Measurements from ENCODE around the gene NCK2. TPM values are rescaled to one million over a fixed set of nuclear protein-coding genes. Genes with fewer than 3 reads are reported as not detected.

The NCK2 gene
- total and polyA plus RNA-seq, 9 of the 15 experiments (the other 6 are each of a cell fraction or from before 2014, with no cell fraction given) = 0.90 to 27.9 (median 15.9) TPM

DNA sequence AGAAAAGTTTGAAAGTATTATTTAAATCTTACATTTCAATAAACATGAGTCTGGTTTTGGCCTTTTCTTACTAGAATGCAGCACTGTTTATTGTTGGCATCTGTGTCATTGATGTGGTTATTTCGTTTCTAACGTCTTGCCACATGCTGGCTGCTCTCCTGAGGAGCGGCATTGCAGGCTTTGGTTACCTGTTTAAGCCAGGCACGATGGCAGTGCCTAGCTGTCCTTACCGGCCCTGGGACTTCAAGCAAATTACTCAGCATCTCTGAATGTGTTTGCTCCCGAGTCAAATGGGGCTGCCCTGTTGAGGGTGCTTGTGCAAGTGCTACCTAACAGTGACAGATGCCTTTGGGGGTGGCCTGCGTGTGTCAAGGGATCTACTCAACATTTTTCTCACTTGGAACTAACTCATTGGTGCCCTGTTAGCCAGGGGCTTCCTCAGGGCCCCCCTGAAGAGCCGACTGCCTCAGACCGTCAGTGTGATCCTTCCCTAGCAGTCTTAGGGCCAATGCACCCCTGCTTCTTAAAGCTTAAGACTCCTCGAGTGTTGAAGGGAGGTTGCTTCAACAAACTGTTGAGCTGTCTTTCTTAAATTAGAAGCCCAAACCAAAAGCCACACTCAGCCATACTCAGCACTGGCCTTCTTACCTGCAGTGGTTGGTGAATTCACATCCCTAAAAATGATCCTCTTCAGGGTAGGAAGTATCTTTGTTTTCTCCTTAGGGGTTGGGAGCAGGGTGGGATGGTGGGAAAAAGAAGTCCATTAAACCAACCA, 151.5 kb downstream of the NCK2 start:
- POLR2A ChIA-PET = interaction anchor here (0.7 kb wide), 1 partner anchor 20 kb away, joined by 3 read pairs; no protein-coding TSS in a partner anchor
- no peak for FAIRE-seq
- TF ChIP-seq CCNT2 (IDR thresholded peaks at IDR 0.05; ENCODE audit: borderline replicate concordance, extremely low read depth, insufficient read length, low read depth, low read length) (no peak), ZNF407 (IDR thresholded peaks at IDR 0.05; ENCODE audit: low read depth) (no peak), HDGF (IDR thresholded peaks at IDR 0.05) (no peak), SMARCB1 (IDR thresholded peaks at IDR 0.05; ENCODE audit: insufficient read length, low read depth) (no peak), TEAD4 (IDR thresholded peaks at IDR 0.05; ENCODE audit: low read length) (no peak), TEAD4 (CRISPR knock-in tag; IDR thresholded peaks at IDR 0.05; ENCODE audit: borderline replicate concordance) (no peak), ZBED1 (IDR thresholded peaks at IDR 0.05) (no peak), CBX3 (IDR thresholded peaks at IDR 0.05; ENCODE audit: borderline replicate concordance in 1 of 2, low read length in 2 of 2) (no peak), MIER1 (IDR thresholded peaks at IDR 0.05; ENCODE audit: low read depth) (no peak), BCOR (IDR thresholded peaks at IDR 0.05) (no peak), NELFE (IDR thresholded peaks at IDR 0.05; ENCODE audit: insufficient read depth, insufficient read length) (no peak)
- TF ChIP-seq, protein P1, sequence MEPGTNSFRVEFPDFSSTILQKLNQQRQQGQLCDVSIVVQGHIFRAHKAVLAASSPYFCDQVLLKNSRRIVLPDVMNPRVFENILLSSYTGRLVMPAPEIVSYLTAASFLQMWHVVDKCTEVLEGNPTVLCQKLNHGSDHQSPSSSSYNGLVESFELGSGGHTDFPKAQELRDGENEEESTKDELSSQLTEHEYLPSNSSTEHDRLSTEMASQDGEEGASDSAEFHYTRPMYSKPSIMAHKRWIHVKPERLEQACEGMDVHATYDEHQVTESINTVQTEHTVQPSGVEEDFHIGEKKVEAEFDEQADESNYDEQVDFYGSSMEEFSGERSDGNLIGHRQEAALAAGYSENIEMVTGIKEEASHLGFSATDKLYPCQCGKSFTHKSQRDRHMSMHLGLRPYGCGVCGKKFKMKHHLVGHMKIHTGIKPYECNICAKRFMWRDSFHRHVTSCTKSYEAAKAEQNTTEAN (CRISPR knock-in tag; IDR thresholded peaks at IDR 0.05) = no peak

More for the DNA sequence above, 151.5 kb downstream of the NCK2 start:
- Histone ChIP-seq H3K9me3 (replicated peaks; ENCODE audit: control insufficient read depth, insufficient read depth, low read depth, low read length) (no peaks in the 10 kb centered on the region), H3K9me1 (ENCODE audit: control insufficient read depth, insufficient read depth, low read length) (peaks cover 2% of the 10 kb centered on the region), H3K4me3 (no peak overlapping the region), H3K27me3 (ENCODE audit: control insufficient read depth in 2 of 2, insufficient read depth in 2 of 2, low read length in 2 of 2) (no peaks in the 10 kb centered on the region; a peak in 1 of 5 replicates), H3K36me3 (ENCODE audit: control insufficient read depth, insufficient read depth, low read length) (peaks cover 9% of the 10 kb centered on the region; the same call in 1 of the 3 replicates), H4K20me1 (replicated peaks; ENCODE audit: control insufficient read depth, insufficient read depth, low read length) (no peaks in the 10 kb centered on the region), H2AFZ (ENCODE audit: low read depth, low read length) (no peak overlapping the region), H3K4me2 (ENCODE audit: insufficient read depth, low read length) (no peak overlapping the region), H3K27ac (ENCODE audit: extremely low read depth, low read depth, low read length) (no peak overlapping the region), H3K79me2 (ENCODE audit: control insufficient read depth, insufficient read depth, low read length) (no peaks in the 10 kb centered on the region), H3K9ac (ENCODE audit: insufficient read depth in 1 of 2, low read depth in 2 of 2, low read length in 2 of 2) (no peak overlapping the region), H3K4me1 (replicated peaks in 1 of 2; ENCODE audit: control insufficient read depth in 2 of 2, insufficient read depth in 2 of 2, low read length in 2 of 2) (peaks cover 0 to 6% of the 10 kb centered on the region in 2 experiments; a peak in 1 of 5 replicates)
- ATAC-seq (no peak), DNase-seq (ENCODE audit: extremely low read depth in 1 of 4, low spot score in 3 of 4) (no peak)
- in situ Hi-C loops (cut with MboI) = no loop called here
- CTCF ChIA-PET (ENCODE audit: low intra/inter-chr PET ratio) = no interaction called here
- no TSS peak for BruUV-seq (replicated peaks)
- intact Hi-C loops (cut with micrococcal nuclease) = no loop called here
- WGBS (ENCODE audit: insufficient coverage, low coverage, missing lambda C conversion rate) = 29% methylated on average over 10 of the region's 10 CpGs

All from K562 (cell line).